ENCODE data around the gene NPW.

The NPW gene

GRCh38 chr16:2028146-2028545 lies 8.6 kb downstream of the NPW start:
- TF ChIP-seq ZBTB7A (IDR thresholded peaks at IDR 0.05; ENCODE audit: low read depth): no peak
- TF ChIP-seq EGR1 (IDR thresholded peaks at IDR 0.05): no peak
- TF ChIP-seq, protein P1, sequence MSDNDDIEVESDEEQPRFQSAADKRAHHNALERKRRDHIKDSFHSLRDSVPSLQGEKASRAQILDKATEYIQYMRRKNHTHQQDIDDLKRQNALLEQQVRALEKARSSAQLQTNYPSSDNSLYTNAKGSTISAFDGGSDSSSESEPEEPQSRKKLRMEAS (IDR thresholded peaks at IDR 0.05): no peak

DNA sequence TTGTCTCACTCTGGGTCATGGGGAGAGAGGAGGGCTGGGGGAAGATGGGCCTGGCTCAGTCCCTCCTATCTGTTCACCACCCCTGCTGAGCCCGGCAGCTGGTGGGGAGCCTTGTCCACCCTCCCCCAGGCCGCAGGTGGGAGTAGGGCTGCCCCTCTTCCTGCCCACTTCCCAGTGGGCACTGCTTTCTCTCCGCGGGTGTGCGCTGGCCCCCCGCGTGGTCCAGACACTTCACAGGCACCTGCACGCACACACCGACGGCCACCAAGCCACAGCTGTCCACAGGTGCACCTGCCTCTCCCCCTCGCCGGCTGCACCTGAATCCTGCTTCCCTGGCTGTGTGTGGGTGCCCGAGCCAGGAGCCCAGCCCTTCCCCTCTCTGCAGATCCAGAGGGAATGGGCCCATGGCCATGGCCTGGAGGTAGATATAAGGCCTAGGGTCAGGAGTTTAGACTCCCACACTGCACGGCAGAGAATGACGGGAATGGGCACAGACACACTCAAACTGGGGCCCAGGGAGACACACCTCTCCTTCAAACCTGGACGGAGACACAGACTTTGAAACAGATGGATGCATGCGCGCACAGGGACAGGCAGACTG lies 9.1 kb downstream of the NPW start:
- peak; percentile 68 for TF ChIP-seq TCF12 (IDR thresholded peaks at IDR 0.05; ENCODE audit: low read depth)
- TF ChIP-seq RAD21 (IDR thresholded peaks at IDR 0.05; ENCODE audit: low read depth): no peak
- no peak for TF ChIP-seq ZBTB7A (IDR thresholded peaks at IDR 0.05; ENCODE audit: low read depth)

DNA sequence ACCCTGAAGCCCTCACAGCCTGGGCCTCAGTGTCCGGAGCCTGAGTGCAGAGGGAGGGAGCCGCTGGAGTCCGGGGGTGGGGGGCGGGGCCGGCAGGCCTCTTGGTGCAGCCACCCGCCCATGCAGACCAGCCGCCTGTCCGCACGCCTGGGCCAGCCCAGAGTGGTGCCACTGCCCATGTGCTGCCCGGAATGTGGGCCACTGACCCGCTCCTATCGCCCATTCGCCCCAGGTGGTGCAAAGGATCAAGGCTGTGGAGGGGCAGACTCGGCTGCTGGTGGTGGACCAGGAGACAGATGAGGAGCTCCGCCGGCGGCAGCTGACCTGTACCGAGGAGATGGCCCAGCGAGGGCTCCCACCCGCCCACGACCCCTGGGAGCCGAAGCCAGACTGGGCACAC lies 9.8 kb downstream of the NPW start:
- TF ChIP-seq NFIC (IDR thresholded peaks at IDR 0.05) (no peak), YY1 (IDR thresholded peaks at IDR 0.05; ENCODE audit: low read depth) (no peak), TEAD4 (IDR thresholded peaks at IDR 0.05) (peak; percentile 57), TCF12 (IDR thresholded peaks at IDR 0.05; ENCODE audit: low read depth) (no peak), EGR1 (IDR thresholded peaks at IDR 0.05) (peak; percentile 85), CEBPB (IDR thresholded peaks at IDR 0.05) (no peak), ZBTB7A (IDR thresholded peaks at IDR 0.05; ENCODE audit: low read depth) (no peak), TAF1 (IDR thresholded peaks at IDR 0.05; ENCODE audit: low read depth) (0 out of 2 replicates have a peak, but pooled peaks have one; percentile 23)
- TF ChIP-seq, protein P1 (IDR thresholded peaks at IDR 0.05): peak; percentile 63
- TF ChIP-seq, protein P2, sequence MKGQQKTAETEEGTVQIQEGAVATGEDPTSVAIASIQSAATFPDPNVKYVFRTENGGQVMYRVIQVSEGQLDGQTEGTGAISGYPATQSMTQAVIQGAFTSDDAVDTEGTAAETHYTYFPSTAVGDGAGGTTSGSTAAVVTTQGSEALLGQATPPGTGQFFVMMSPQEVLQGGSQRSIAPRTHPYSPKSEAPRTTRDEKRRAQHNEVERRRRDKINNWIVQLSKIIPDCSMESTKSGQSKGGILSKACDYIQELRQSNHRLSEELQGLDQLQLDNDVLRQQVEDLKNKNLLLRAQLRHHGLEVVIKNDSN (IDR thresholded peaks at IDR 0.05): no peak

- TF ChIP-seq, protein P2 (IDR thresholded peaks at IDR 0.05): no peak
- no peak for TF ChIP-seq REST (IDR thresholded peaks at IDR 0.05; ENCODE audit: low read depth)
- TF ChIP-seq RAD21 (IDR thresholded peaks at IDR 0.05; ENCODE audit: low read depth): no peak
- peak; percentile 48 for TF ChIP-seq TCF12 (IDR thresholded peaks at IDR 0.05; ENCODE audit: low read depth)
- peak; percentile 42; the same call in 1 of the 2 replicates for TF ChIP-seq EP300 (IDR thresholded peaks at IDR 0.05; ENCODE audit: borderline replicate concordance)
- TF ChIP-seq TEAD4 (IDR thresholded peaks at IDR 0.05): peak; percentile 4; the same call in 1 of the 2 replicates
- TF ChIP-seq, protein P1 (IDR thresholded peaks at IDR 0.05): peak; percentile 48
- no peak for TF ChIP-seq TAF1 (IDR thresholded peaks at IDR 0.05; ENCODE audit: low read depth)
- TF ChIP-seq CEBPB (IDR thresholded peaks at IDR 0.05): no peak
- no peak for TF ChIP-seq YY1 (IDR thresholded peaks at IDR 0.05; ENCODE audit: low read depth)
- no peak for TF ChIP-seq NFIC (IDR thresholded peaks at IDR 0.05)
- peak; percentile 50; the same call in 1 of the 2 replicates for TF ChIP-seq ZBTB7A (IDR thresholded peaks at IDR 0.05; ENCODE audit: low read depth)
- TF ChIP-seq EGR1 (IDR thresholded peaks at IDR 0.05): no peak
- TF ChIP-seq CREB1 (IDR thresholded peaks at IDR 0.05; ENCODE audit: low read depth): no peak
- no peak for TF ChIP-seq FOXM1 (IDR thresholded peaks at IDR 0.05; ENCODE audit: borderline replicate concordance, low read depth)
These were observed 10.5 kb downstream of the NPW start for GRCh38 chr16:2030036-2030435.

GRCh38 chr16:2031081-2031577 lies 11.5 kb downstream of the NPW start:
- TF ChIP-seq NFIC (IDR thresholded peaks at IDR 0.05): peak; percentile 97
- no peak for TF ChIP-seq REST (IDR thresholded peaks at IDR 0.05; ENCODE audit: low read depth)
- TF ChIP-seq EGR1 (IDR thresholded peaks at IDR 0.05): no peak
- peak; percentile 46; the same call in 1 of the 2 replicates for TF ChIP-seq FOXM1 (IDR thresholded peaks at IDR 0.05; ENCODE audit: borderline replicate concordance, low read depth)
- TF ChIP-seq CEBPB (IDR thresholded peaks at IDR 0.05): no peak
- TF ChIP-seq TCF12 (IDR thresholded peaks at IDR 0.05; ENCODE audit: low read depth): peak; percentile 92
- TF ChIP-seq, protein P2 (IDR thresholded peaks at IDR 0.05): peak; percentile 10; the same call in 1 of the 2 replicates
- no peak for TF ChIP-seq TAF1 (IDR thresholded peaks at IDR 0.05; ENCODE audit: low read depth)
- peak; percentile 64 for TF ChIP-seq TEAD4 (IDR thresholded peaks at IDR 0.05)
- TF ChIP-seq RAD21 (IDR thresholded peaks at IDR 0.05; ENCODE audit: low read depth): no peak
- no peak for TF ChIP-seq CREB1 (IDR thresholded peaks at IDR 0.05; ENCODE audit: low read depth)
- TF ChIP-seq, protein P1 (IDR thresholded peaks at IDR 0.05): peak; percentile 49; the same call in 1 of the 2 replicates
- peak; percentile 81 for TF ChIP-seq ZBTB7A (IDR thresholded peaks at IDR 0.05; ENCODE audit: low read depth)
- peak; percentile 45; the same call in 1 of the 2 replicates for TF ChIP-seq YY1 (IDR thresholded peaks at IDR 0.05; ENCODE audit: low read depth)
- TF ChIP-seq EP300 (IDR thresholded peaks at IDR 0.05; ENCODE audit: borderline replicate concordance): peak; percentile 79
